Astrocyte of the cerebellum (primary cell): Measurements from ENCODE around the gene C22orf31.
"Not testable (repeated sequence)": the region's sequence is repeated elsewhere in the genome, so short reads cannot be mapped to it uniquely, and the experiment has no call there.

ENCODE experiments used
- DNase-seq: peaks from one replicate; pipeline ENCODE4 v3.0.0-alpha.2; 2011; ENCODE audit warnings: low read depth
- H3K4me3 ChIP-seq: 2 replicates; pipeline ENCODE4 v1.5.1; 2011; ENCODE audit warnings: mild to moderate bottlenecking, low read depth, low read length, moderate library complexity
- CTCF ChIP-seq: IDR thresholded peaks from 2 replicates; pipeline ENCODE4 v1.5.1; 2012; ENCODE audit warnings: low read length, low read depth, moderate library complexity, mild to moderate bottlenecking; ENCODE audit errors: missing control alignments
- in situ Hi-C: cut with HindIII; loops from 2 replicates; pipeline ENCODE4 v1.10.0; 2017; ENCODE audit warnings: low sequenced_read_pairs

The C22orf31 gene

GRCh38 chr22:29092243-29092642, 30.6 kb upstream of the C22orf31 start:
- H3K4me3 ChIP-seq: no peak overlapping the region
- in situ Hi-C loops: loop anchor here (5.0 kb wide), 1 partner anchor 40 kb away; no protein-coding TSS in a partner anchor
- no peak for DNase-seq
- no peak for TF ChIP-seq CTCF

GRCh38 chr22:29090039-29090438, 28.4 kb upstream of the C22orf31 start:
- TF ChIP-seq CTCF: no peak
- no peak overlapping the region for H3K4me3 ChIP-seq
- no peak for DNase-seq
- in situ Hi-C loops: loop anchor here (5.0 kb wide), 1 partner anchor 42 kb away; no protein-coding TSS in a partner anchor

GRCh38 chr22:29089507-29089906, 27.9 kb upstream of the C22orf31 start:
- no peak overlapping the region for H3K4me3 ChIP-seq
- in situ Hi-C loops: no loop called here
- TF ChIP-seq CTCF: no peak
- DNase-seq: no peak

GRCh38 chr22:29088809-29089208, 27.2 kb upstream of the C22orf31 start:
- in situ Hi-C loops: no loop called here
- DNase-seq: no peak
- H3K4me3 ChIP-seq: no peak overlapping the region
- TF ChIP-seq CTCF: no peak

- no peak for TF ChIP-seq CTCF
- no peak for DNase-seq
- in situ Hi-C loops: no loop called here
- no peak overlapping the region for H3K4me3 ChIP-seq
Observed at GRCh38 chr22:29087012-29087411, 25.4 kb upstream of the C22orf31 start.

- H3K4me3 ChIP-seq: no peak overlapping the region
- no peak for DNase-seq
- in situ Hi-C loops: no loop called here
- TF ChIP-seq CTCF: no peak
Observed at GRCh38 chr22:29083933-29084591, 22.4 kb upstream of the C22orf31 start.

GRCh38 chr22:29083576-29083932, 21.9 kb upstream of the C22orf31 start:
- H3K4me3 ChIP-seq, DNase-seq, in situ Hi-C loops: not testable (repeated sequence)
